ENCODE measurements around the gene NUP62.

The NUP62 gene

GRCh38 chr19:49880162-49880869, 49.0 kb downstream of the NUP62 start:
- DNase-seq (ENCODE audit: low read depth in 2 of 2): no peak

GRCh38 chr19:49879243-49879963, 49.9 kb downstream of the NUP62 start:
- no peak for DNase-seq (ENCODE audit: low read depth in 2 of 2)

- no peak for DNase-seq (ENCODE audit: low read depth in 2 of 2)
These were observed 50.6 kb downstream of the NUP62 start for GRCh38 chr19:49878744-49879070.

- peak; percentile 93 to 97 for DNase-seq (ENCODE audit: low read depth in 2 of 2)
These were observed 51.2 kb downstream of the NUP62 start for GRCh38 chr19:49877879-49878743.

GRCh38 chr19:49877020-49877878, 52.1 kb downstream of the NUP62 start, which contains the start of the genes AKT1S1 and TBC1D17:
Gene AKT1S1, minus strand, starts transcription at chr19:49877355. Its CDS starts 4,060 bp downstream, at chr19:49873295.
Gene TBC1D17, plus strand, starts transcription at chr19:49877702. Its CDS starts 22 bp downstream, at chr19:49877724.
- DNase-seq (ENCODE audit: low read depth in 2 of 2): peak; percentile 98

- peak; percentile 95 to 96 for DNase-seq (ENCODE audit: low read depth in 2 of 2)
These were observed 52.8 kb downstream of the NUP62 start for GRCh38 chr19:49876422-49877019.

- no peak for DNase-seq (ENCODE audit: low read depth in 2 of 2)
These were observed 53.4 kb downstream of the NUP62 start for GRCh38 chr19:49875857-49876421.

- DNase-seq (ENCODE audit: low read depth in 2 of 2): no peak
These were observed 54.1 kb downstream of the NUP62 start for GRCh38 chr19:49875177-49875576.

GRCh38 chr19:49874503-49875157, 54.7 kb downstream of the NUP62 start:
- DNase-seq (ENCODE audit: low read depth in 2 of 2): no peak

- DNase-seq (ENCODE audit: low read depth in 2 of 2): no peak
These were observed 55.5 kb downstream of the NUP62 start for GRCh38 chr19:49873834-49874233.

- no peak for DNase-seq (ENCODE audit: low read depth in 2 of 2)
These were observed 56.2 kb downstream of the NUP62 start for GRCh38 chr19:49873129-49873521.

- DNase-seq (ENCODE audit: low read depth in 2 of 2): no peak
These were observed 56.8 kb downstream of the NUP62 start for GRCh38 chr19:49872245-49873128.

GRCh38 chr19:49871349-49871985, 57.8 kb downstream of the NUP62 start:
- DNase-seq (ENCODE audit: low read depth in 2 of 2): no peak

GRCh38 chr19:49870309-49870901, 58.9 kb downstream of the NUP62 start:
- no peak for DNase-seq (ENCODE audit: low read depth in 2 of 2)

- peak; percentile 75 to 77 for DNase-seq (ENCODE audit: low read depth in 2 of 2)
These were observed 59.6 kb downstream of the NUP62 start for GRCh38 chr19:49869484-49870308.

- DNase-seq (ENCODE audit: low read depth in 2 of 2): no peak
These were observed 60.3 kb downstream of the NUP62 start for GRCh38 chr19:49869009-49869483.
